IMR-90 (cell line): Measurements from ENCODE around the gene ADPRS. TPM values are rescaled to one million over a fixed set of nuclear protein-coding genes. Genes with fewer than 3 reads are reported as not detected.
A peak's percentile ranks its signal among the peaks of the same experiment; 100 is the strongest.

ENCODE experiments used
- ATAC-seq: fragments of 200-7000 bp; cut with Tn5 transposase; 2 replicates; pipeline ENCODE4 v1.9.1; 2020; ENCODE audit warnings: low read depth, mild to moderate bottlenecking, moderate library complexity
- BruUV-seq: library from RNA; stranded (reverse); fragments of 400-500 nt; replicated peaks from 2 replicates; lab custom pipeline; 2021; lab: Mats Ljungman, UMichigan
- CTCF ChIA-PET: fragments of 300-600 bp; formaldehyde crosslinking; extraction: SDS; loops from one replicate; lab custom pipeline; 2021; ENCODE audit warnings: antibody characterized with exemption; lab: Yijun Ruan, JAX
- POLR2A ChIA-PET: fragments of 300-600 bp; sonication (Branson Sonifier 250); formaldehyde crosslinking; loops from one replicate; lab custom pipeline; 2022; ENCODE audit warnings: antibody characterized with exemption; ENCODE audit not compliant: unreplicated experiment; lab: Charles Lee
- DNase-seq: peaks from one replicate; pipeline ENCODE4 v3.0.0; 2013
- H2AFZ ChIP-seq: replicated peaks from 2 replicates; pipeline ENCODE3; 2013; ENCODE audit warnings: low read length, mild to moderate bottlenecking; ENCODE audit not compliant: poor library complexity
- H2AK5ac ChIP-seq: 2 replicates; pipeline ENCODE4 v1.6.1; 2013; ENCODE audit warnings: low read depth, low read length, inconsistent platforms
- H2AK9ac ChIP-seq: replicated peaks from 2 replicates; pipeline ENCODE3; 2013; ENCODE audit warnings: mild to moderate bottlenecking, low read depth, low read length, moderate library complexity; ENCODE audit not compliant: poor library complexity
- H2BK120ac ChIP-seq: 2 replicates; pipeline ENCODE4 v1.6.1; 2013; ENCODE audit warnings: low read depth, low read length, inconsistent platforms
- H2BK15ac ChIP-seq: 3 replicates; pipeline ENCODE4 v1.6.1; 2013; ENCODE audit warnings: low read depth, low read length, inconsistent platforms
- H2BK20ac ChIP-seq: 2 replicates; pipeline ENCODE4 v1.6.1; 2013; ENCODE audit warnings: low read depth, mild to moderate bottlenecking, inconsistent platforms, low read length, moderate library complexity
- H2BK5ac ChIP-seq: 2 replicates; pipeline ENCODE4 v1.6.1; 2013; ENCODE audit warnings: mild to moderate bottlenecking, low read depth, low read length, inconsistent platforms; ENCODE audit not compliant: poor library complexity, severe bottlenecking
- H3K14ac ChIP-seq: replicated peaks from 2 replicates; pipeline ENCODE4 v1.6.1; 2013; ENCODE audit warnings: low read depth, low read length, inconsistent platforms
- H3K18ac ChIP-seq: 2 replicates; pipeline ENCODE4 v1.6.1; 2013; ENCODE audit warnings: low read depth, low read length, control low read depth
- H3K23ac ChIP-seq: 2 replicates; pipeline ENCODE4 v1.6.1; 2013; ENCODE audit warnings: low read depth, low read length, inconsistent platforms
- H3K27ac ChIP-seq: 2 replicates; pipeline ENCODE4 v1.5.1; 2013; ENCODE audit warnings: mild to moderate bottlenecking, control low read depth, low read length; ENCODE audit not compliant: insufficient read depth
- H3K27me3 ChIP-seq: 2 replicates; pipeline ENCODE4 v1.6.1; 2013; ENCODE audit warnings: low read length; ENCODE audit not compliant: control insufficient read depth, insufficient read depth
- H3K36me3 ChIP-seq: 2 replicates; pipeline ENCODE4 v1.6.1; 2013; ENCODE audit warnings: low read length, mixed read lengths; ENCODE audit not compliant: control insufficient read depth, insufficient read depth
- H3K4ac ChIP-seq: 2 replicates; pipeline ENCODE4 v1.6.1; 2013; ENCODE audit warnings: low read depth, low read length, inconsistent platforms
- H3K4me1 ChIP-seq: 2 replicates; pipeline ENCODE4 v1.6.1; 2013; ENCODE audit warnings: low read length, mixed read lengths; ENCODE audit not compliant: control insufficient read depth, insufficient read depth
- H3K4me2 ChIP-seq: 2 replicates; pipeline ENCODE4 v1.6.1; 2013; ENCODE audit warnings: low read depth, mild to moderate bottlenecking, control low read depth, low read length, moderate library complexity
- H3K4me3 ChIP-seq: 2 replicates; pipeline ENCODE4 v1.5.1; 2013; ENCODE audit warnings: low read depth, mild to moderate bottlenecking, control low read depth, low read length, moderate library complexity; ENCODE audit not compliant: insufficient read depth
- H3K56ac ChIP-seq: 2 replicates; pipeline ENCODE4 v1.6.1; 2013; ENCODE audit warnings: low read length, inconsistent platforms; ENCODE audit not compliant: insufficient read depth; ENCODE audit errors: extremely low read depth
- H3K79me1 ChIP-seq, 2 experiments: 2 replicates each; pipeline ENCODE4 v1.6.1; 2013; ENCODE audit warnings: low read length in 2 of 2, inconsistent platforms in 1 of 2, low read depth in 1 of 2
- H3K9ac ChIP-seq: 2 replicates; pipeline ENCODE4 v1.6.1; 2013; ENCODE audit warnings: low read depth, low read length, control low read depth
- H3K9me1 ChIP-seq: 2 replicates; pipeline ENCODE4 v1.6.1; 2013; ENCODE audit warnings: low read length, inconsistent platforms; ENCODE audit not compliant: insufficient read depth
- H3K9me3 ChIP-seq: 2 replicates; pipeline ENCODE4 v1.6.1; 2013; ENCODE audit warnings: low read length; ENCODE audit not compliant: control insufficient read depth, insufficient read depth
- H4K20me1 ChIP-seq: 2 replicates; pipeline ENCODE4 v1.6.1; 2013; ENCODE audit warnings: low read length, inconsistent platforms; ENCODE audit not compliant: insufficient read depth
- H4K5ac ChIP-seq: 2 replicates; pipeline ENCODE4 v1.6.1; 2013; ENCODE audit warnings: mild to moderate bottlenecking, low read depth, low read length, control low read depth
- H4K8ac ChIP-seq, 2 experiments: 2 replicates each; pipeline ENCODE4 v1.6.1; 2013; ENCODE audit warnings: low read depth in 2 of 2, low read length in 2 of 2, control low read depth in 1 of 2, inconsistent platforms in 1 of 2
- H4K91ac ChIP-seq: 2 replicates; pipeline ENCODE4 v1.6.1; 2013; ENCODE audit warnings: low read depth, low read length, inconsistent platforms; ENCODE audit not compliant: insufficient read depth
- BHLHE40 ChIP-seq: fragments of 150-350 bp; IDR thresholded peaks from 2 replicates; pipeline ENCODE4 v1.6.1; 2016; ENCODE audit warnings: mild to moderate bottlenecking, low read depth, low read length
- CEBPB ChIP-seq: IDR thresholded peaks from 2 replicates; pipeline ENCODE4 v1.6.1; 2012; ENCODE audit warnings: low read depth, low read length, improper control_type of control experiment
- CHD1 ChIP-seq: IDR thresholded peaks from 2 replicates; pipeline ENCODE4 v1.6.1; 2012; ENCODE audit warnings: low read depth, low read length, improper control_type of control experiment
- CTCF ChIP-seq: conservative IDR thresholded peaks from 2 replicates; pipeline ENCODE4 v1.5.1; 2012; ENCODE audit warnings: mild to moderate bottlenecking, low read depth, low read length, improper control_type of control experiment
- ELK1 ChIP-seq: fragments of 150-350 bp; IDR thresholded peaks from 2 replicates; pipeline ENCODE4 v1.6.1; 2016; ENCODE audit warnings: low read depth, mild to moderate bottlenecking, low read length, moderate library complexity, borderline replicate concordance
- FOS ChIP-seq: fragments of 150-350 bp; IDR thresholded peaks from 2 replicates; pipeline ENCODE4 v1.6.1; 2016; ENCODE audit warnings: low read depth, low read length
- MAFK ChIP-seq: IDR thresholded peaks from 2 replicates; pipeline ENCODE4 v1.6.1; 2012; ENCODE audit warnings: low read depth, low read length, improper control_type of control experiment
- MAZ ChIP-seq: IDR thresholded peaks from 2 replicates; pipeline ENCODE4 v1.6.1; 2012; ENCODE audit warnings: low read depth, mild to moderate bottlenecking, low read length, improper control_type of control experiment, moderate library complexity, borderline replicate concordance
- MXI1 ChIP-seq: IDR thresholded peaks from 2 replicates; pipeline ENCODE4 v1.6.1; 2012; ENCODE audit warnings: low read depth, mild to moderate bottlenecking, low read length, moderate library complexity, borderline replicate concordance
- NFE2L2 ChIP-seq: fragments of 150-350 bp; IDR thresholded peaks from 2 replicates; pipeline ENCODE4 v1.6.1; 2016; ENCODE audit warnings: low read depth, mild to moderate bottlenecking, low read length
- POLR2A ChIP-seq: IDR thresholded peaks from 2 replicates; pipeline ENCODE4 v1.6.1; 2012; ENCODE audit warnings: mild to moderate bottlenecking, low read depth, low read length
- RAD21 ChIP-seq: IDR thresholded peaks from 2 replicates; pipeline ENCODE4 v1.6.1; 2012; ENCODE audit warnings: low read length, improper control_type of control experiment
- RCOR1 ChIP-seq: IDR thresholded peaks from 2 replicates; pipeline ENCODE4 v1.6.1; 2012; ENCODE audit warnings: mild to moderate bottlenecking, low read length, improper control_type of control experiment; ENCODE audit not compliant: insufficient replicate concordance
- RFX5 ChIP-seq: IDR thresholded peaks from 2 replicates; pipeline ENCODE4 v1.8.0; 2012; ENCODE audit warnings: low read depth, mild to moderate bottlenecking, low read length, moderate library complexity
- SMC3 ChIP-seq: fragments of 150-350 bp; IDR thresholded peaks from 2 replicates; pipeline ENCODE4 v1.6.1; 2016; ENCODE audit warnings: low read depth, mild to moderate bottlenecking, antibody characterized with exemption, low read length, moderate library complexity
- WGBS, 2 experiments: methylation state at CpG; one replicate each; pipeline versions ENCODE4 v1.1.5 to v1.1.7; 2013; ENCODE audit warnings: missing lambda C conversion rate in 2 of 2; ENCODE audit not compliant: insufficient read length in 1 of 2; ENCODE audit errors: extremely low coverage in 2 of 2; 5-methylcytosine and 5-hydroxymethylcytosine counted together
- dilution Hi-C: fragments of 300-500 bp; cut with HindIII; formaldehyde crosslinking; loops from one replicate; pipeline ENCODE4 v1.14.3; 2018; ENCODE audit warnings: low sequenced_read_pairs; ENCODE audit not compliant: unreplicated experiment
- in situ Hi-C: fragments of 300-500 bp; cut with MboI; formaldehyde crosslinking; loops from 3 replicates; pipeline ENCODE4 v1.14.3; 2019; ENCODE audit warnings: low sequenced_read_pairs, inconsistent platforms, mixed read lengths
- intact Hi-C: fragments of 100-400 bp; cut with micrococcal nuclease; formaldehyde crosslinking; loops from 2 replicates; pipeline ENCODE4 v1.10.0; 2022
- polyA plus RNA-seq, 3 experiments: library from polyadenylated mRNA; depleted of rRNA; stranded (reverse); fragments of >200 nt; gene quantifications; 2 replicates each; pipeline ENCODE4 v1.2.3, GENCODE V29; 2012; ENCODE audit warnings: low replicate concordance in 1 of 3
- total RNA-seq: library from RNA; depleted of rRNA; stranded (reverse); fragments of >200 nt; gene quantifications from 2 replicates; pipeline ENCODE4 v1.2.3, GENCODE V29; 2012
- TF ChIP-seq, protein P1 (sequence below): fragments of 150-350 bp; IDR thresholded peaks from 2 replicates; pipeline ENCODE4 v1.6.1; 2017; ENCODE audit warnings: mild to moderate bottlenecking, antibody characterized with exemption, low read length, low read depth

The ADPRS gene
- total and polyA plus RNA-seq, 2 of the 4 experiments (the other 2 are of a cell fraction) = 31.0 to 37.2 TPM

DNA sequence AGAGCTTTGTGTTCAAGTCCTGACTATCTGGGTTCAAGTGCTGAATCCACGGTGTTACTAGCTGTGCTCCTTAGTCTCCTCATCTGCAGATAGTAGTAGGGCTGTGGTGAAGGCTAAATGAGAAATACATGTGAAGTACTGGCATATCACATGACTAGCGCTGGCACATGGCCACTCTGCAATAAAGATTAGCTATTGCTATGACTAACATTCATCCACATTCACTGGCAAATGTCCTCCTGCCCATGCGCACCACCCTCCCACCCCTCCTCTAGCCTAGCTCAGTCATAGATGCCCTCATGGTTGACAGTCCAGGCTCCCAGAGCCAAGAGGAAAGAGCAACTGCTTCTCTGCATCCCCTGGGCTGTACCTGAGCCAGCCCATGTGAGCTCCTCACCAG lies 44.8 kb downstream of the ADPRS start:
- BruUV-seq = no TSS peak
- Histone ChIP-seq H3K23ac (no peak overlapping the region), H2AK9ac (no peak overlapping the region), H4K20me1 (no peaks in the 10 kb centered on the region), H4K5ac (no peak overlapping the region; the same call in 1 of the 2 replicates), H2AFZ (peak overlapping the region; percentile 83), H3K4me3 (no peak overlapping the region), H3K4ac (peak overlapping the region; percentile 49), H3K9me3 (no peaks in the 10 kb centered on the region), H2BK20ac (0 out of 2 replicates have a peak overlapping the region, but pooled peaks have one; percentile 8), H4K8ac (peak overlapping the region; percentile 3 to 64; a peak in 1 of 4 replicates), H3K9me1 (peaks cover 35% of the 10 kb centered on the region), H4K91ac (peak overlapping the region; percentile 60; the same call in 1 of the 2 replicates), H3K36me3 (peaks cover 14% of the 10 kb centered on the region), H2BK5ac (no peak overlapping the region), H3K79me1 (peaks cover 7 to 30% of the 10 kb centered on the region in 2 experiments; a peak in 3 of 4 replicates), H3K4me1 (peaks cover 26% of the 10 kb centered on the region), H3K27ac (no peak overlapping the region), H3K18ac (peak overlapping the region; percentile 32; the same call in 1 of the 2 replicates), H3K14ac (peak overlapping the region; percentile 58; the same call in 1 of the 2 replicates), H2BK15ac (no peak overlapping the region), H2AK5ac (peak overlapping the region; percentile 21; the same call in 1 of the 2 replicates), H3K9ac (no peak overlapping the region), H3K4me2 (no peak overlapping the region), H3K56ac (no peak overlapping the region), H3K27me3 (no peaks in the 10 kb centered on the region), H2BK120ac (peak overlapping the region; percentile 41)
- CTCF ChIA-PET = interaction anchor here (1.5 to 4.7 kb wide), 5 partner anchors 15 to 34 kb away, joined by 4 to 21 read pairs (median 11); partner anchors contain the start of gene TRAPPC3
- peak; percentile 69 for ATAC-seq
- peak; percentile 35; the same call in 1 of the 2 replicates for TF ChIP-seq BHLHE40
- TF ChIP-seq ELK1 = no peak
- no peak for TF ChIP-seq RCOR1
- TF ChIP-seq CHD1 = no peak
- TF ChIP-seq CEBPB = peak; percentile 60
- no peak for TF ChIP-seq NFE2L2
- no peak for TF ChIP-seq RAD21
- peak; percentile 51; the same call in 1 of the 2 replicates for TF ChIP-seq MAZ
- no peak for TF ChIP-seq CTCF
- TF ChIP-seq, protein P1, sequence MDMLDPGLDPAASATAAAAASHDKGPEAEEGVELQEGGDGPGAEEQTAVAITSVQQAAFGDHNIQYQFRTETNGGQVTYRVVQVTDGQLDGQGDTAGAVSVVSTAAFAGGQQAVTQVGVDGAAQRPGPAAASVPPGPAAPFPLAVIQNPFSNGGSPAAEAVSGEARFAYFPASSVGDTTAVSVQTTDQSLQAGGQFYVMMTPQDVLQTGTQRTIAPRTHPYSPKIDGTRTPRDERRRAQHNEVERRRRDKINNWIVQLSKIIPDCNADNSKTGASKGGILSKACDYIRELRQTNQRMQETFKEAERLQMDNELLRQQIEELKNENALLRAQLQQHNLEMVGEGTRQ = peak; percentile 91
- TF ChIP-seq SMC3 = no peak
- TF ChIP-seq MAFK = no peak
- TF ChIP-seq MXI1 = peak; percentile 79; the same call in 1 of the 2 replicates
- TF ChIP-seq FOS = no peak
- no peak for TF ChIP-seq POLR2A
- no peak for TF ChIP-seq RFX5
- POLR2A ChIA-PET = no interaction called here
- peak; percentile 94 for DNase-seq
- no CpG with 5 or more reads among the region's 3 CpGs for whole genome bisulfite sequencing, 2 experiments
- in situ Hi-C loops (no loop called here), dilution Hi-C loops (no loop called here), intact Hi-C loops (no loop called here)
